GM19438 (cell line): Measurements from ENCODE around the gene PCNT.

ENCODE experiments used
- ATAC-seq: cut with Tn5 transposase; IDR thresholded peaks from one replicate; pipeline ENCODE4 v1.9.1; 2021; ENCODE audit warnings: low read depth; ENCODE audit not compliant: unreplicated experiment

Gene PCNT

DNA sequence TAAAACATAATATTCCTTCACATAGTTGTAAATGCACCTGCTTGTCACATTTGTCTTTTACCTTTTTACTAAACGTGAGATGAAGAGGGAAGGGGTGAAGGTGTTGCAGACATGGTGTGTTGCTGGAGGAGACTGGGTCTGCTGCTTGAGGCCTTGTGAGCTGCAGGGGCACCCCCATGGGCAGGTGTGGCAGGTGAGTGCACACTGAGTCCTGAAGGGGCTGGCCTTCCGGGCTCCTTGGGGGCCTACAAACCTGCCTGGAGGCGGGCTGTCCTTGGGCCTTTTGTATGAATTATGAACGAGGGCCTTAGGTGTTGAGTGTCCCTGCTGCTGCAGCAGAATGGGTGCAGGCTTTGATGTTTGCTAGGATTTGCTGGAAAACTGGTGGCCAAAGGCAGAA, 3.8 kb downstream of the PCNT start:
- ATAC-seq = no peak

DNA sequence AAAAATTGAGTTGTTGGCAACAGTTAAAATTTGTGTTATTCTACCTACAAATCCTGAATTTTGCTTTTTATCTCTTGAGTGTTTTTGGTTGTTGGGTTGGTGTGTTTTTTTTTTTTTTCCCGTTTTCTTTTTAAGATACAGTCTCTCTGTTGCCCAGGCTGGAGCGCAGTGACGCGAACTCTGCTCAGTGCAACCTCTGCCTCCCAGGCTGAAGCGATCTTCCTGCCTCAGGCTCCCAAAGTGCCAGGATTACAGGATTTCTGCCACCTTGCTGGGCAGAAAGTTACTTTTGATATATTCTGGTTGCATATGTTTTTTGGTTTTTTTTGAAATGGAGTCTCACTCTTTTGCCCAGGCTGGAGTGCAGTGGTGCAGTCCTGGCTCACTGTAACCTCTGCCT, 4.2 kb downstream of the PCNT start:
- ATAC-seq = no peak

DNA sequence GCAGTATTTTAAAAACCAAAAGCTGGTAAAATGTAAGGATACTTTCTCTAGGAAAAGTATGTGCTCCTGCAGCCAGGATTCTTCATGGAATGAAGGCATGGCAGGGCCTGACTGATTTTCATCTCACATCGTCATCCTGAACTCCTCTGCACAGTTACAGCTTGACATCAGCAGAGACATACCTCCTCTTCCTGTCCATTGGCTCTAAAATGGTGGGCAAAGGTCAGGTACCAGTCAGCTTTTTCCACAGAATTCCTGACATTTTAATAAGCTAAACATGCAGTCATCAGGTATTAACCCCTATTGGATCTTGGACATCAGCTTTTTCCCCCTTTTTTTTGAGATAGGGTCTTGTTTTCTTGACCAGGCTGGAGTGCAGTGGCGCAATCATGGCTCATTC, 5.8 kb downstream of the PCNT start:
- no peak for ATAC-seq

DNA sequence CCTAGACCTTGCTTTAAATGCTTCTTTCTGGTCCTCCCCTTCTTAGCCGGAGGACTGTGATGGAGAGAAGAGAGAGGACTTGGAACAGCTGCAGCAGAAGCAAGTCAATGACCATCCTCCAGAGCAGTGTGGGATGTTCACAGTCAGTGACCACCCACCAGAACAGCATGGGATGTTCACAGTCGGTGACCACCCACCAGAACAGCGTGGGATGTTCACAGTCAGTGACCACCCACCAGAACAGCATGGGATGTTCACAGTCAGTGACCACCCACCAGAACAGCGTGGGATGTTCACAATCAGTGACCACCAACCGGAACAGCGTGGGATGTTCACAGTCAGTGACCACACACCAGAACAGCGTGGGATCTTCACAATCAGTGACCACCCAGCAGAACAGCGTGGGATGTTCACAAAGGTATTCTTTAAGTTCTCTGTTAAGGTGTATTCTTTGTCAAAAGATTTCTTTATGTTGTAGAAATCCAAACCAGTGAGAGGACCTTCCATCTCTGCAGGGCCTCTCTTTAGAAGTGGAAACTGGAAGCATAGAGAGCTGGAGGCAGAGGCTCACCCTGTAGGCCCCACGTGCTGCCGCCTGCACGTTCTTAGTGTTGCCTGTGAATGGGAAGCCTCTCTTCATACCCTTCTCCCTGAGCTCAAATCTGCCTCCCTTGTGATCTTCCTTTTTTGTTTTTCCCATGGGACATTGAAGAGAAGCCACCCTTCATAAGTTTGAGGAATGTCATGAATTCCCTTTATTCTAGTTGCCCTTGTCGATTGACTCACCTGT, 10.6 kb downstream of the PCNT start:
- ATAC-seq = no peak

DNA sequence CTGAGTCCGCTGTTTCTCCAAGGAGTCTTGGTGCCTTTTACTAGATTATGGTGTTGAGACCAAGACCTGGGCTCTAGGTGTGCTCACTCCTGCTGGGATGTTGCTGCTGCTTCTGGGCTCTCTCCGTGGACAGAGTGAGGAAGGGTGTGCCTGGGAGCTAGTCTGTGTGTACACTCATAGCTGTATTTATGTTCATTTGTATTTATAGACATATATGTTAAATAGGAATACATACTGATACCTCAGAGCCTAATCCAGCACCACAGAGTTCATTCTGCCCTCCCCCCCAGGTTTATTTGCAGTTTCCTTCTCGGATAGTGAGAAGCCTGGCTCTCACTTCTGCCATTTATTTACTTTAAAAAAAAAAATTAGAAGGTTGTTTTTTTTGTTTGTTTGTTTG, 12.6 kb downstream of the PCNT start:
- ATAC-seq = no peak

DNA sequence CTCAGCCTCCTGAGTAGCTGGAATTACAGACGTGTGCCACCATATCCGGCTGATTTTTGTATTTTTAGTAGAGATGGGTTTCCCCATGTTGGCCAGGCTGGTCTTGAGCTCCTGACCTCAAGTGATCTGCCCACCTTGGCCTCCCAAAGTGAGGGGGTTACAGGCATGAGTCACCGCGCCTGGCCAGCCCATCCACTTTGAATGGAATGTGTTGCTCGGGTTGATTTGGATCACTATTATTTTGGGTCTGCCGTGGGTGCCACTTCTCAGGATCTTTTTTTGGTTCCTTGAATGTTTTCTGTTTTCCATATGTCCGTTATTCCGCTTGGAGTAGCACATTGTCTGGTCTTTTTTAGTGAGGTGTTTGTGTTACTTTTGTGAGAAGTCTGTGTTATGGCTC, 17.0 kb downstream of the PCNT start:
- ATAC-seq = no peak

DNA sequence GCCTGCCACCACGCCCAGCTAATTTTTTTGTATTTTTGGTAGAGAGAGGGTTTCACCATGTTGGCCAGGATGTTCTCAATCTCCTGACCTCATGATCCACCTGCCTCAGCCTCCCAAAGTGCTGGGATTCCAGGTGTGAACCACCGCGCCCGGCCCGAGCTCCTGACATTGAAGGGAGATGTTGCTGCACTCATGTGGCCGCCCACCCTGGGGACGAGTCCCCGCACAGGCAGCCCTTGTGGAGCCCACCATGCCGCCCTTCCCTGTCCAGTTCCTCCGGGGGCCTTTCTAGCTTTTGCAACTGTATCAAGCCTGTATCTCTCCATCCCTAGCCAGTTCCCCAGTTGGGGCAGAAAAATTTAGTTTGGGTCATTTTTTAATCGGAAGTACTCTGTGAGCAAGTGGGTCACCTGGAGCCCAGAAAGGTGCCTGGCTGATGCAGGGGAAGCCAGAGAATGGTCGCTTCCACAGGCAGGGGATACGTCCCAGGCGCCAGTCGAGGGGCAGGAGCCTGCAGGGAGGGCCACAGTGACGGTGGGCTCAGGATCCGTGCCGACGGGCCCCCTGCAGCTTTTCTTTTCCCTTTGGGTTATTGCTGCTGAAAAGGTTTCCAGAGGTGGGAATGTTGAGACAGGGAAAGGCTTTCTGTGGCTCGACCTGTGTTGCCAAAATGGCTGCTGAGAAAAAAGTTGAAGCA, 20.4 kb downstream of the PCNT start:
- no peak for ATAC-seq

DNA sequence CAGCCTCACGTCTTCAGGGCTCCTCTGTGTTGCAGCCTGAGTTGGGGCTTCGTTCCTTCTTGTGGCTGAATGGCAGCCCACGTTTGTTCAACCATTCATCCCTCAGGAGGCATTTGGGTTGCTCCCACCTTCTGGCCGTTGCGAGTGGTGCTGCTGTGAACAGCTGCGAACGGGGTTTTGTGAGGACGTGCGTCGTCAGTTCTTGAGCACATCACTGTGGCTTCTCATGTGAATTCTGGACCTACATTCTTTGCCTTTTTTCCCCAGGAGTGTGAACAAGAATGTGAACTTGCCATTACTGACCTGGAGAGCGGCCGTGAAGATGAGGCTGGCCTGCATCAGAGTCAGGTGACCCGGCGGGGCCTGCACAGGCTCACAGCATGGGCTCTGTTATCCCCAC, 21.9 kb downstream of the PCNT start:
- ATAC-seq = no peak

DNA sequence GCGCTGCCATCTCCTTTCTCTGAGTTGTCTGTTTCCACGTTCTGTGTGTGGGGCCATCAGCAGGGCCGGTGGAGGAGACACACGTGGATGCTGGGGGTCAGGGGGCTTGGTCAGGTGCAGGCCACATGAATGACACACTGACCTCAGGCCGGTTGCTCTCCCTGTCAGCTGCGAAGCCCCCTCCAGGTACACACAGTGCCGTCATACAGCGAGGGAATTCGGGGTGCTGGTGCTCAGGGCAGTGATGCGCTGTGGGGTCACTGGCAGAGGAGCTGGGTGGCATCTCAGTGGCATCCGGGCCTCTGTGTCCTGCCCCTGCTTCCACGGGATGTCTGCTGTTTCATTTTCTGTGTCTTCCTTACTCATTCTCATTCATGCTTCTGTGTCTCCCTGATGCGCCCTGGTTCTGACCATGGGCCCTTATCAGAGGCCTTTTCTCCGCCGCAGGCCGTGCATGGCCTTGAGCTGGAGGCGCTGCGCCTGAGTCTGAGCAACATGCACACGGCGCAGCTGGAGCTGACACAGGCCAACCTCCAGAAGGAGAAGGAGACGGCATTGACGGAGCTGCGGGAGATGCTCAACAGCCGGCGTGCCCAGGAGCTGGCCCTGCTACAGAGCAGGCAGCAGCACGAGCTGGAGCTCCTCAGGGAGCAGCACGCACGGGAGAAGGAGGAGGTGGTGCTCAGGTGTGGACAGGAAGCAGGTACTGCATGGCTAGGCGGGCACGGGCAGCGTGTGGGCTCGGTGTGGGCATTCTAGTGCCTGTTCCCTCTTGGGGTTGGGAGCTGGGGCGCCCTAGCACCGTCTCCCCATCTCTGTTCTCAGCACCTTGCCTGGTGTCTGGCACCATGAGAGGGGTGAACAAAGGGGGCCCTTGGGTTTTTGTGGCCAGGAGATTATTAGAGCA, 22.6 kb downstream of the PCNT start:
- ATAC-seq = no peak

DNA sequence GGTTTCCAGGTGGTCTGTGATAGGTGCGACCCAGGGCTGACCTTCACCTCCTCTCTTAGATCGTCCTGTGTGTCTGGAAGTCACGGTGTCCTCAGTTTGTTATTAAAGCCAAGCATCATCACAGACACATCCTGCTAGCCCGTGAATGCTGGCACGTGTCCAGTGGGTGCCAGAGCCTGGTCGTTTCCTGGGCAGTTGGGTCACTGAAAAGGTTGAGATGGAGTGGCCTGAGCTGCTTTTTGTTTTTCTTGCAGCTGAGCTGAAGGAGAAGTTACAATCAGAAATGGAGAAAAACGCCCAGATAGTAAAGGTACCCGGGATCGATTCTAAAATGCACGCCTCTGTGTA, 23.2 kb downstream of the PCNT start:
- ATAC-seq = no peak

DNA sequence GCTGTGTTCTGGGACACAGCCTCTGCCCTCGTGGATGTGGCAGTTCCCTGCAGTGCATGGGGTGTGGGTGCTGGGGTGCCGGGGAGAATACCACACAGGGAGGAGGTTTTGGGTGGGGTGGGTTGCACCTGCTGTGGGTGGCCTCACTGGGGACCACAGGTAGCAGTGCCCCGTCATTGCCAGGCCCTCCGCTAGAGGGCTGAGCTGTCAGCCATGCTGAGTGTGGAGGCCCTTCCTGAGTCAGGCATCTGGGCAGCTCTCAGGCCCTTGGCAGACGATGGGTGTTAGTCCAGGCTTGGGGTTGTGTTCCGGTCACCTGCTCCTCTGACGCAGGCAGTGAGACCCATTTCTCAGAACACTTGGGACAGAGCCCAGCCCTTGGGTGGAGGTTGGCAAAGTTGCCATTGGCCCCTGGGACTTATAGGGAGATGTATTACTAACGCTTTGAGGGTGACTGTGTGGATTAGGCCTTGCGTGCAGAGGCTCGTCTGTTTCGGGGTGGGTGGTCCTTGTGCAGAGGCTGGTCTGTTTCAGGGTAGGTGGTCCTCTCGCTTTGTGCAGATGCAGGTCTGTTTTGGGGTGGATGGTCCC, 23.9 kb downstream of the PCNT start:
- no peak for ATAC-seq

DNA sequence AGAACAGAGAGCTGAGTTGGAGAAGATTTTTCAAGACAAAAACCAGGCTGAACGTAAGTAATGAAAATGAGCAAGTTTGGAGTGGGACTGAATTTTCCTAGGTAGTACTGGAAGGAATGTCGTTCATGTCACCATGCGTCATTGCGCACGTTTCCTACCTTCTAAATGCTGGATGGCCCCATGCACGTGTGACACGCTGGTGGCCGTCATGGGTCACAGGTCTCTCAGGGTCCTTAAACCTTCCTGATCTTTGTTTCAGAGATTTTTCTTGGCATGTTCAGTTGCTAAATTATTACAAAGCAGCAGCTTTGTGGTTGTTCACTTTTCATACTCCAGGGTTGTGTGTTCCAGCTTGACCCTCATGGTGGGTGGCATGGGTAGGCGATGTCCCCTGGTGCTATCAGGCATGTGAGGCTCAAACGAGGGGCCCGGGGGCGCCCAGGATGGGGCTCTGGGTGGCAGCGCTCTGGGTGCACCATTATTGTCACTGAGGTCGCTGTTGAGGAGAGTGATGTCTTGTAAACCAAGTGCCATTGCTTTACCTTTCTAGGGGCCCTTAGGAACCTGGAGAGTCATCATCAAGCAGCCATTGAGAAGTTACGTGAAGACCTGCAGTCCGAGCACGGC, 25.3 kb downstream of the PCNT start:
- no peak for ATAC-seq

DNA sequence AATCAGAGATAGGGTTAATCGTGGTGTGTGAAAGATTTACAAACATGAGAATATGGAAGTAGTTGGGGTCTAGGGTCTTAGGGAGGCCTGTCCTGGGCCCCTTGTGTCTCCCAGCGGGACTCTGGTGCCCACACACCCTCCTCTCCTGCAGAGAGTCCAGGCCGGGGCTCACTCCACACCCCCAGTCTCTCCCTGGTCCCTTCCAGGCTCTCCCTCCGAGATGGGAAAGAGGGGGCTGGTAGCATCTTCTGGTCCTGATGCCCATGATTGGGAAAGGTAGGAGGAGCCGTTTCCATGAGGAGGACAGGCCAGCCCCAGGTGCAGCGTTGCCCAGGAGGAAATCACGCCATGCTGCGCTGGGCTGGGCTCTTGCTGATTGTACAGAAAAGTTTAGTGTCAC, 26.6 kb downstream of the PCNT start:
- no peak for ATAC-seq

DNA sequence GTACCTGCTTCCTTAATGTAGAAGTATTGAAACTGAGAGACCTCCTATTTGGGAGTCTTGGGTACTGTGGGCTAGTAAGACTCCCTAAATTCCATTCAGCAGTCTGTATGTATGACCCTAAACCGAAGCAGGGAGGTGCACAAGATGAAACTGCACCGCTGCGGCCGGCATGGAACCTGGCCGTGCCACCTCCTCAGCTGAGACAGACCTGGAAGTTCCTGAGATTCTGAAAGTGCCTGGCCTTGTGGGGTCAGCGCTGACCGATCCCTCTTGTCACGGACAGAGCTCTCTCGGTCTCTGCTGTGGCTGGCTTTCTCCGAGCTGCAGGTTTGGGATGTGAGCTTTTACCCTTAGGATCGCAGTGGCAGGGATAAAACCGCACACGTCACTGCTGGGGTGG, 27.0 kb downstream of the PCNT start:
- no peak for ATAC-seq

DNA sequence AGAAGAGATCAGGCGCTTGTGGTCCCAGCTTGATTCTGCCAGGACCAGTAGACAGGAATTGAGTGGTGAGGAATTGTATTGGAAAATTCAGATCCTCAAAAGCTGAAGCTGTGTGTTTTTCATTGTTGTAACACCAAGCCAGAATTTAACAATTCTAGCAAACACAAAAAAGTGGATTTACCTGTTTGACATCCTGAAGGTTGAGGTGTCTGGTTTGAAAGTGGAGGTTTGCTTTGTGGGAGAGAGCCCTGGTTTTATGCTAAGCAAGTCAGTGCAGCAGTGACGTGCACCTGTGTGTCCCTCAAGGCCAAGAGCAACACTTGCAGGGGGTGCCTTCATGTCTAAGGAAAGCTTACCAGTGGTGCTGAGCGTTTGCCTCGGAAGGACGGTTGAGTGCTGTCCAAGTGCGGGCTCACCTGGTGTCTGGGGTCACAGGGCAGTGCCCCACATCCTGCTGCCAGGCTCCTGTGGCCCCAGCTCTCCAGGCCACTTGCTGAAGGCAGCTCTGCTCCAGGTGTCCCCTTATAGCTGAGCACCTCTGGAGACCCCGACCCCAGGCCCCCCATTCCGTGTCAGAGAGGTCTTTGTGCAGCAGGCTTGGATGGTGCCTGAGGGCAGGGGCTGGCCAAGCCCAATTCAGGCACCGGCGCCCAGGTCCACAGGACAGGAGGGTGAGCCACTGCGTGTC, 27.7 kb downstream of the PCNT start:
- no peak for ATAC-seq

DNA sequence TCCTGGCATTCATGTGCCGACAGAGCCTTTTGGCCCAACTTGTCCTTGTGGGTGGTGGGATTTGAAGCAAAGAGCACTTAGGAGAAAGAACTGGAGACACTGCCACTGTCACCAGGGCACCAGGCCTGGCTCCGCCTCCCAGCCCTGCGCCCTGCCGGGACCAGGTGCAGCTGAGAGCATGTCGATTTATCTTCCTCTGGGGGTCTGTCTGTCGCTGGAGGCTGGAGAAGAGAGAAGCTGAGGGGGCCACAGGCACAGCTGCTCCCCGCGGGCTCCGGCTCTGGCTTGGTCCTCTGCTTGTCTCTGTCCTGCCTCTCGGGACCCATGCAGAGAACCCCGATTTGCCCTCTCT, 28.2 kb downstream of the PCNT start:
- no peak for ATAC-seq

DNA sequence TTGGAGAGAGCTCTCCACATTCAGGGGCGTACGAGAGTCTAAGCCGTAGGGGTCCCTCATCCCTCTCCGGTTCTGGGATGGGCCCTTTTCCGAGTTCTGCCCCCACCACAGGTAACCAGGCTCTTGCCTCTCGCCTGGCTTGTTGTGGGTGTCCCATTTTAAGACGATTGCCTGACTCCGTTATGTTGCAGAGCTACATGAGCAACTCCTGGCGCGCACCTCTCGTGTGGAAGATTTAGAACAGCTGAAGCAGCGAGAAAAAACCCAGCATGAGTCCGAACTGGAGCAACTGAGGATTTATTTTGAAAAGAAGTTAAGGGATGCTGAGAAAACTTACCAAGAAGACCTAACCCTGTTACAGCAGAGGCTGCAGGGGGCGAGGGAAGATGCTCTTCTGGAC, 29.0 kb downstream of the PCNT start:
- no peak for ATAC-seq

DNA sequence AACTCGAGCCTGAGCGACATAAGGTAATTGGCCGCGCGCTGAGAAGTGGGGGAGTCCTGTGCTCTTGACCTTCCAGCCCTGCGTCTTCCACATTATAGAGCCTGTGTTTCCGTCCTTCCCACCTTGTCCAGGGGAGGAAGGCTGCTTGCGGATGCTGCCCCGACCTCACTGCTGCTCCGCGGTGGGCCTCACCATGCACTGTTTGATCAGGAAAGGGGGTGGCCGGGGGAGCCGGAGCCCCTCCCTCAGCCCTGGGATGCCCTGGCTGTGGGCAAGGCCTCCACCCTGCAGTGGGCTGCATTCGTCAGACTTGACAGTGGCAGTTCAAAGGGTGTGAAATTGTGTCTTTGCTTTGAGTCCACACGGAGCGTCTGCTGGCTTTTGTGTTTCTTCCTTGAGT, 30.1 kb downstream of the PCNT start:
- no peak for ATAC-seq

DNA sequence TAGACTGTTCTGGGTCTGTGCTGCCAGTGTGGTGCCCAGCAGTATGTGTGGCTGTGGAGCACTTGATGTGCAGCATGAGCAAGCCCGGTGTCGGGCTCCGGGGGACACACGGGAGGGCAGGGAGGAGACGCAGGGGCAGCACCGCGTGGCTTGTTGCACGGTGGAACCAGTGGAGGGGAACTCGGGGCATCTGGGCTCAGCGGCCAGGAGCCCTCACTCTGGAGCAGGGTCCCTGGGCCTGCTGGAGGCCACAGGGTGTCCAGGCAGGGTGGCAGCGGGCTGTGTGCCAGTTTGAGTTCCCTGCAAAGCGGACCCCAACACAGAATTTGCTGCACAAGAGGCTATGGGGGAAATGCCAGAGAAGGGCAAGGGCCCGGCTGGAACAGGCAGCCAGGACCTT, 30.6 kb downstream of the PCNT start:
- no peak for ATAC-seq
